Endothelial cell of umbilical vein (primary cell): ENCODE measurements around the gene ATP13A2.

Experiments used
- CTCF ChIP-seq, 2 donors: IDR thresholded peaks; 1 replicate in 1 of 2; 2 replicates in 1 of 2; pipeline ENCODE4 v1.5.1; 2011; ENCODE audit warnings: low read length in 2 of 2, mild to moderate bottlenecking in 2 of 2, moderate library complexity in 2 of 2, control low read depth in 1 of 2, inconsistent platforms in 1 of 2, low read depth in 1 of 2; ENCODE audit not compliant: insufficient read depth in 1 of 2; ENCODE audit errors: extremely low read depth in 1 of 2
- EZH2 ChIP-seq: IDR thresholded peaks from 2 replicates; pipeline ENCODE4 v1.6.1; 2012; ENCODE audit warnings: borderline replicate concordance, low read depth, mild to moderate bottlenecking, moderate library complexity, low read length, inconsistent platforms; ENCODE audit not compliant: severe bottlenecking
- GATA2 ChIP-seq: IDR thresholded peaks from 2 replicates; pipeline ENCODE4 v1.7.0; 2011; ENCODE audit warnings: low read depth, mild to moderate bottlenecking, moderate library complexity, mixed read lengths, low read length; ENCODE audit not compliant: insufficient read length, insufficient read depth
- JUN ChIP-seq: IDR thresholded peaks from 2 replicates; pipeline ENCODE4 v1.6.1; 2011; ENCODE audit warnings: borderline replicate concordance, low read depth; ENCODE audit not compliant: insufficient read length, insufficient read depth
- MAX ChIP-seq: IDR thresholded peaks from 2 replicates; pipeline ENCODE4 v1.6.1; 2011; ENCODE audit not compliant: insufficient read depth, insufficient read length
- POLR2A ChIP-seq: IDR thresholded peaks from 2 replicates; pipeline ENCODE4 v1.6.1; 2012; ENCODE audit warnings: low read depth, mild to moderate bottlenecking, control low read depth, low read length
- POLR2AphosphoS5 ChIP-seq: IDR thresholded peaks from 2 replicates; pipeline ENCODE4 v1.6.1; 2012; ENCODE audit warnings: low read depth, mild to moderate bottlenecking, control low read depth, low read length, moderate library complexity; ENCODE audit not compliant: insufficient read depth

- TF ChIP-seq EZH2 (no peak), POLR2A (no peak), CTCF (IDR thresholded peaks at IDR 0.05; ENCODE audit: extremely low read depth in 1 of 2, insufficient read depth in 1 of 2, low read depth in 1 of 2, low read length in 2 of 2) (no peak), POLR2AphosphoS5 (no peak), GATA2 (no peak), JUN (no peak), MAX (no peak)
Measured at GRCh38 chr1:17002524-17002902, 9.2 kb downstream of the ATP13A2 start.
